ENCODE data around the gene NEDD9.

NEDD9 gene

DNA sequence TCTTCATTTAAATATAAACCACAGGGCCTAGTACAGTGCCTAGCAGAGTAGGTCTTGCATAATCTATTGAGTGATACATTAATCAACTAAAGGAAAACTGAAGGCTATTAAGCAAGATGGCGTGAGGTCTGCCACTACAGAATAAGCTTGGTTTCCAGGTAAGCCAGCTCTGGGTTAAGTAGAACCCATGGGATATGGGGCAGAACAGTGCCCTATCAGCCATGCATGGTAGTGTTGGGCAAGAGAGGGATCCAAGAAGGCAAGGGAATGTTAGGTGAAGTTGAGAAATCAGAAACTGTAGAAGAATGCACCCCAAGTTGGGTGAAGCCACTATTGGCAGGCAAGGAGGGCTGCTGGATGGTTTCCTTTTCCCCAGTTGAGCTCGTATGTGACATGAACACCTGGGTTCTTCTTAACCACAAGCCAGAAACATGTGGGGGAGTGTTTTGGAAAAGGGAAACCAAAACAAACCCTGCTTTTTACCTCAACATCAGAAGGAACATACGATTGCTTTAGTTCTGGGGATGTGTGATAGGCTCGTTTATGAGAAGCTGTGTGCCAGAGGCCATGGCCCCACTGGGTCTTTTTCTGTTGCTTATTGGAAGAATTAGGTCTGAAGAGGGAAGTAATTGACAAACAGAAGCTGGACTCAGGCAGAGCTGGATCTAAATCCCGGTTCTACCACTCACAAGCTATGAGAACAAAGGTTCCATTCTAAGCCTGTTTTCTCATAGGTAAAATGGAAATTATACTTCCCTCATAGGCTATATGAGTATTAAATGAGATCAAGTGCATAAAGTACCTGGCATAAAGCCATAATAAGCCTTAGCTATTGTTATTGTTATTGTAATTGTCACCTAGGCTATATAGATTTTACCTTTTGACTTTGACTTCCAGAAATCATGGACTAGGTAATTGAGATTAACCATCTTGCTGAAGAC, 33.5 kb downstream of the NEDD9 start:
- Histone ChIP-seq H3K27me3 (ENCODE audit: insufficient read depth, poor library complexity, severe bottlenecking) (no peaks in the 10 kb centered on the region), H3K4me3 (replicated peaks; ENCODE audit: insufficient read depth, low read length) (no peak overlapping the region), H3K27ac (replicated peaks) (no peak overlapping the region)
- TF ChIP-seq, protein P1, sequence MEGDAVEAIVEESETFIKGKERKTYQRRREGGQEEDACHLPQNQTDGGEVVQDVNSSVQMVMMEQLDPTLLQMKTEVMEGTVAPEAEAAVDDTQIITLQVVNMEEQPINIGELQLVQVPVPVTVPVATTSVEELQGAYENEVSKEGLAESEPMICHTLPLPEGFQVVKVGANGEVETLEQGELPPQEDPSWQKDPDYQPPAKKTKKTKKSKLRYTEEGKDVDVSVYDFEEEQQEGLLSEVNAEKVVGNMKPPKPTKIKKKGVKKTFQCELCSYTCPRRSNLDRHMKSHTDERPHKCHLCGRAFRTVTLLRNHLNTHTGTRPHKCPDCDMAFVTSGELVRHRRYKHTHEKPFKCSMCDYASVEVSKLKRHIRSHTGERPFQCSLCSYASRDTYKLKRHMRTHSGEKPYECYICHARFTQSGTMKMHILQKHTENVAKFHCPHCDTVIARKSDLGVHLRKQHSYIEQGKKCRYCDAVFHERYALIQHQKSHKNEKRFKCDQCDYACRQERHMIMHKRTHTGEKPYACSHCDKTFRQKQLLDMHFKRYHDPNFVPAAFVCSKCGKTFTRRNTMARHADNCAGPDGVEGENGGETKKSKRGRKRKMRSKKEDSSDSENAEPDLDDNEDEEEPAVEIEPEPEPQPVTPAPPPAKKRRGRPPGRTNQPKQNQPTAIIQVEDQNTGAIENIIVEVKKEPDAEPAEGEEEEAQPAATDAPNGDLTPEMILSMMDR (IDR thresholded peaks at IDR 0.05; ENCODE audit: insufficient read depth, low read length) = no peak
- TF ChIP-seq POLR2AphosphoS5 (IDR thresholded peaks at IDR 0.05; ENCODE audit: low read depth) (0 out of 2 replicates have a peak, but pooled peaks have one; percentile 49), GABPA (IDR thresholded peaks at IDR 0.05; ENCODE audit: low read depth) (no peak), SPI1 (IDR thresholded peaks at IDR 0.05; ENCODE audit: borderline replicate concordance, low read depth) (0 out of 2 replicates have a peak, but pooled peaks have one; percentile 1)
- TF ChIP-seq, protein P2, sequence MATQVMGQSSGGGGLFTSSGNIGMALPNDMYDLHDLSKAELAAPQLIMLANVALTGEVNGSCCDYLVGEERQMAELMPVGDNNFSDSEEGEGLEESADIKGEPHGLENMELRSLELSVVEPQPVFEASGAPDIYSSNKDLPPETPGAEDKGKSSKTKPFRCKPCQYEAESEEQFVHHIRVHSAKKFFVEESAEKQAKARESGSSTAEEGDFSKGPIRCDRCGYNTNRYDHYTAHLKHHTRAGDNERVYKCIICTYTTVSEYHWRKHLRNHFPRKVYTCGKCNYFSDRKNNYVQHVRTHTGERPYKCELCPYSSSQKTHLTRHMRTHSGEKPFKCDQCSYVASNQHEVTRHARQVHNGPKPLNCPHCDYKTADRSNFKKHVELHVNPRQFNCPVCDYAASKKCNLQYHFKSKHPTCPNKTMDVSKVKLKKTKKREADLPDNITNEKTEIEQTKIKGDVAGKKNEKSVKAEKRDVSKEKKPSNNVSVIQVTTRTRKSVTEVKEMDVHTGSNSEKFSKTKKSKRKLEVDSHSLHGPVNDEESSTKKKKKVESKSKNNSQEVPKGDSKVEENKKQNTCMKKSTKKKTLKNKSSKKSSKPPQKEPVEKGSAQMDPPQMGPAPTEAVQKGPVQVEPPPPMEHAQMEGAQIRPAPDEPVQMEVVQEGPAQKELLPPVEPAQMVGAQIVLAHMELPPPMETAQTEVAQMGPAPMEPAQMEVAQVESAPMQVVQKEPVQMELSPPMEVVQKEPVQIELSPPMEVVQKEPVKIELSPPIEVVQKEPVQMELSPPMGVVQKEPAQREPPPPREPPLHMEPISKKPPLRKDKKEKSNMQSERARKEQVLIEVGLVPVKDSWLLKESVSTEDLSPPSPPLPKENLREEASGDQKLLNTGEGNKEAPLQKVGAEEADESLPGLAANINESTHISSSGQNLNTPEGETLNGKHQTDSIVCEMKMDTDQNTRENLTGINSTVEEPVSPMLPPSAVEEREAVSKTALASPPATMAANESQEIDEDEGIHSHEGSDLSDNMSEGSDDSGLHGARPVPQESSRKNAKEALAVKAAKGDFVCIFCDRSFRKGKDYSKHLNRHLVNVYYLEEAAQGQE (IDR thresholded peaks at IDR 0.05; ENCODE audit: insufficient replicate concordance, low read depth) = no peak
- peak in 1 of 2 experiments; percentile 19 for DNase-seq (ENCODE audit: low read depth in 1 of 2, low spot score in 1 of 2)

DNA sequence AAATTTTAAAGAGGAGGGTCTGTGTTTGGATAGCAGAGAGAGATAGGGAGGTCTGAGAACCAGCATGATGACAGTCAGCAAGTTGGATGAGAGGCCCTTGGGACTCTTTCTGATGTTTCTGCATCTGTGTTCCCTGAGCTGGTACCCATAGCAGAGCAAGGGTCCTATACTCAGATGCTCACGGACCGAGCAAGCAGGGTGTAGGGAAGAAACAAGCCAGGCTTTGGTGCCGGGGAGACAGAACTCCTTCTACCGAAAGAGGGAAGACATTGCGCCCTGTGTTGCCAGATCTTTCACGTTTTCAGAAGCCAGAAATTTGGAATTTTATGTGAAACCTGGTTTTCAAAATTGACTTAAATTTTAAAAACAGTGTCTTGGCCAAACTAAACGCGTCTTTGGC, 34.6 kb downstream of the NEDD9 start:
- DNase-seq (ENCODE audit: low read depth in 1 of 2, low spot score in 1 of 2) = no peak
- H3K4me3 ChIP-seq (replicated peaks; ENCODE audit: insufficient read depth, low read length) = no peak overlapping the region
- no peak overlapping the region for H3K27ac ChIP-seq (replicated peaks)
- no peaks in the 10 kb centered on the region for H3K27me3 ChIP-seq (ENCODE audit: insufficient read depth, poor library complexity, severe bottlenecking)
- TF ChIP-seq, protein P2 (IDR thresholded peaks at IDR 0.05; ENCODE audit: insufficient replicate concordance, low read depth) = no peak
- TF ChIP-seq, protein P1 (IDR thresholded peaks at IDR 0.05; ENCODE audit: insufficient read depth, low read length) = no peak
- TF ChIP-seq POLR2AphosphoS5 (IDR thresholded peaks at IDR 0.05; ENCODE audit: low read depth) (no peak), SPI1 (IDR thresholded peaks at IDR 0.05; ENCODE audit: borderline replicate concordance, low read depth) (no peak), GABPA (IDR thresholded peaks at IDR 0.05; ENCODE audit: low read depth) (no peak)

DNA sequence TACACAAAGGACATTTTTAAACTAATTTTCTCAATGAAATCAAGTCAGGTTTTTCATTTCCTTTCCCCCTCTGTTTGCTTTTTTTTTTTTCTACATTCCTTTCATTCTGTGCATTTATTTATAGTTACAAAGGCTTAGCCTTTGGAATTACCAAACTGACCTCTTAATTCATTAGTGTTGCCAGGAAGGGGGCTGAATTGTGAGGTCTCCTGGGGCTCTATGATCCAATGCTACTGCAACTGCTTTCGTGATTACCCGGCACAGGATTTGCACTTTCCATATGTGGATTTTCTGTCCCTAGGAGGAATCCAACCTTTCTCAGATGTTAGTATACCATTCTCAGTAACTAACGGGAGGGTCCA, 35.3 kb downstream of the NEDD9 start:
- DNase-seq (ENCODE audit: low read depth in 1 of 2, low spot score in 1 of 2) = no peak
- Histone ChIP-seq H3K4me3 (replicated peaks; ENCODE audit: insufficient read depth, low read length) (no peak overlapping the region), H3K27ac (replicated peaks) (no peak overlapping the region), H3K27me3 (ENCODE audit: insufficient read depth, poor library complexity, severe bottlenecking) (no peaks in the 10 kb centered on the region)
- TF ChIP-seq, protein P1 (IDR thresholded peaks at IDR 0.05; ENCODE audit: insufficient read depth, low read length) = no peak
- TF ChIP-seq POLR2AphosphoS5 (IDR thresholded peaks at IDR 0.05; ENCODE audit: low read depth) = no peak
- TF ChIP-seq GABPA (IDR thresholded peaks at IDR 0.05; ENCODE audit: low read depth) = no peak
- TF ChIP-seq, protein P2 (IDR thresholded peaks at IDR 0.05; ENCODE audit: insufficient replicate concordance, low read depth) = no peak
- no peak for TF ChIP-seq SPI1 (IDR thresholded peaks at IDR 0.05; ENCODE audit: borderline replicate concordance, low read depth)

Data from HL-60 (cell line).